Measurements from ENCODE around the gene KLK7.
"Not testable (repeated sequence)": the region's sequence is repeated elsewhere in the genome, so short reads cannot be mapped to it uniquely, and the experiment has no call there.

Gene KLK7

DNA sequence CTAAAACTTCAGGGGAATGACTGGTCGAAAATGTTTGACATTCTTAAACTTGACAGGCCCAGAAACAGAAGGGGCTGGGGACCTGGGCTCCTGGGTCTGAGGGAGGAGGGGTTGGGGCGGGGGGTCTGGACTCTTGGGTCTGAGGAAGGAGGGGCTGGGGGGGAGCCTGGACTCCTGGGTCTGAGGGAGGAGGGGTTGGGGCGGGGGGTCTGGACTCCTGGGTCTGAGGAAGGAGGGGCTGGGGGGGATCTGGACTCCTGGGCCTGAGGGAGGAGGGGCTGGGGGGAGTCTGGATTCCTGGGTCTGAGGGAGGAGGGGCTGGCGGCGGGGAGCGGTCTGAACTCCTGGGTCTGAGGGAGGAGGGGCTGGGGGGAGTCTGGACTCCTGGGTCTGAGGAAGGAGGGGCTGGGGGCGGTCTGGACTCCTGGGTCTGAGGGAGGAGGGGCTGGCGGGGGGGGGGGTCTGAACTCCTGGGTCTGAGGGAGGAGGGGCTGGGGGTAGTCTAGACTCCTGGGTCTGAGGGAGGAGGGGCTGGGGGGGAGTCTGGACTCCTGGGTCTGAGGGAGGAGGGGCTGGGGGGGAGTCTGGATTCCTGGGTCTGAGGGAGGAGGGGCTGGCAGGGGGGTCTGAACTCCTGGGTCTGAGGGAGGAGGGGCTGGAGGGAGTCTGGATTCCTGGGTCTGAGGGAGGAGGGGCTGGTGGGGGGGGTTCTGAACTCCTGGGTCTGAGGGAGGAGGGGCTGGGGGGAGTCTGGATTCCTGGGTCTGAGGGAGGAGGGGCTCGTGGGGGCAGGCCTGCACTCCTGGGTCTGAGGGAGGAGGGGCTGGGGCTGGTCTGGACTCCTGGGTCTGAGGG, 8.8 kb downstream of the KLK7 start:
- DNase-seq = no peak

DNA sequence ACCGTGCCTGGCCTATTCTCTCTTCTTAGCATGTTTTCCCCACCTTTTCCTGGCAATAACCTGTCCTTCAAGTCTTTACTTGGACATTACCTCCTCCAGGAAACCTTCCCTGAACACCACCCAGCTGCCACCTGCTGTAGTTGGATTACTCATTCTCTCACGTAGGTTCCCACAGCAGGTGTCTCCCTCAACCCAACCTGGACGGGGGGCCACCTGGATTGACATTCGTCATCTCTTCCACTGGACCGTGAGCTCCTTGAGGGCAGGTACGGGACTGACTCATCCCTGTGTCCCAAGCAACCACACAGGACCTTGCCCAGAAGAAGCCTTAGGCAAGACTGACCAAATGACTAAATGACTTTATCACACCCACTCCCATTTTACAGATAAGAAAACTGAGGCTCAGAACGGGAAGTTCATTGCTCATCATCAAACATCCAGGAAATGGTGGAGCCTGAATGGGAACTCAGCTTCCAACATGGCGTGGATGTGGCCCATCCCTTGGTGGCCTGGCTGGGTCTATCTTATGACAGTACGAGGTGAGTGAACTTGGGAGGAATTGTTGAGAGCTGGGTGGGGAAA, 10.8 kb downstream of the KLK7 start:
- DNase-seq = no peak

DNA sequence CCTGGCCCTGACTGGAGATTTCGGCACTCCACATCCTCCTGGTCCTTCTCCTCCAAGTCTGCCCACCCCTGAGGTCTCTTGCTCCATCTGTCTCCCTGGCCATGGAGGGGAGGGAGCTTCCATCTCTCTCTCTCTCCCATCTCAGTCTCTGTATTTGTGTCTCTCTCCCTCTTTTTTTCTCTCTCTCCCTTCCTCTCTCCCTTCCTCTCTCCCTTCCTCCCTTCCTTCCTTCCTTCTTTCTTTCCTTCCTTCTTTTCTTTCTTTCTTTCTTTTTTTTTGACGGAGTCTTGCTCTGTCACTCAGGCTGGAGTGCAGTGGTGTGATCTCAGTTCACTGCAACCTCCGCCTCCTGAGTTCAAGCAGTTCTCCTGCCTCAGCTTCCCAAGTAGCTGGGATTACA, 13.9 kb downstream of the KLK7 start:
- not testable (repeated sequence) for DNase-seq

DNA sequence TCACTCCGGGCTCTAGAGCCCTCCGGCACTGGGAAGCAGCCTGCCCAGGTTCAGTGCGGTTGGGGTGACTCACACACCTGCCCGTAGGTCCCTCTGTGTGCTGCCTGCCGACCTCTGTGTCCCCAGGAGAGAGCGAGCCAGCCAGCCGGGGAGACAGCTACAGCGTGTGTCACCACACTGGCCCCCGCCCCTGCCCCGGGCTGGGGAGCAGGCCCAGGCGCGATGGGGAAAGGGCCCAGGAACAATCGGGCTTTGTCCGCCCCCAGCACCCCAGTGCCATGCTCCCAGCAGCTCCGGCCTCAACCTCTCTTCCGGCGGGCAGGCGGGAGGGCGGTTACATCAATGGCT, 14.3 kb downstream of the KLK7 start, which contains the start of gene KLK6:
Gene KLK6, minus strand, starts transcription at position 179 of the 348 bp plus-strand sequence. CDS start 1,487 bp downstream, outside the sequence.
- no peak for DNase-seq

DNA sequence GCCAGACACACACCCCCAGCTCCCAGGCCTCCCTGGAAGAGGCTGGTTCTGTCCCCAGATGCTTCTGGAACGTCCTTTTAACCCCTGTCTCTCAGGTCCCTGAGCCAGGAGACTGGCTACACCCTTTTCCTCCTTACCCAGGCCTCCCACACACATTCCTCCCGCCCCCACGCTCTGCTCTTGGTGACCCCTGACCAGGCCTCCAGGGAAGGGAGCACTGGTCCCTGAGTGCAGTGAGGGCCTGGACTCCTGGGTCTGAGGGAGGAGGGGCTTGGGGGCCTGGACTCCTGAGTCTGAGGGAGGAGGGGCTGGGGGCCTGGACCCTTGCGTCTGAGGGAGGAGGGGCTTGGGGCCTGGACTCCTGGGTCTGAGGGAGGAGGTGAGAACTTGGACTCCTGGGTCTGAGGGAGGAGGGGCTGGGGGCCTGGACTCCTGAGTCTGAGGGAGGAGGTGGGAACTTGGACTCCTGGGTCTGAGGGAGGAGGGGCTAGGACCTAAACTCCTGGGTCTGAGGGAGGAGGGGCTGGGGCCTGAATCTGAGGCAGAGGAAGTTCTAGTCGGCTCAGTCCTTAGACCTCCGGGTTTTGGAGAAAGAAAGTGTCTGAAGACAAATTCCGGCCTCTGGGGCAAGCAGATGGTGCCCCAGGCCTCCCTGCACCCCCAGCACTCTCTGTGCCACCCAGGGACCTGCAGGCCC, 14.9 kb downstream of the KLK7 start:
- no peak for DNase-seq

DNA sequence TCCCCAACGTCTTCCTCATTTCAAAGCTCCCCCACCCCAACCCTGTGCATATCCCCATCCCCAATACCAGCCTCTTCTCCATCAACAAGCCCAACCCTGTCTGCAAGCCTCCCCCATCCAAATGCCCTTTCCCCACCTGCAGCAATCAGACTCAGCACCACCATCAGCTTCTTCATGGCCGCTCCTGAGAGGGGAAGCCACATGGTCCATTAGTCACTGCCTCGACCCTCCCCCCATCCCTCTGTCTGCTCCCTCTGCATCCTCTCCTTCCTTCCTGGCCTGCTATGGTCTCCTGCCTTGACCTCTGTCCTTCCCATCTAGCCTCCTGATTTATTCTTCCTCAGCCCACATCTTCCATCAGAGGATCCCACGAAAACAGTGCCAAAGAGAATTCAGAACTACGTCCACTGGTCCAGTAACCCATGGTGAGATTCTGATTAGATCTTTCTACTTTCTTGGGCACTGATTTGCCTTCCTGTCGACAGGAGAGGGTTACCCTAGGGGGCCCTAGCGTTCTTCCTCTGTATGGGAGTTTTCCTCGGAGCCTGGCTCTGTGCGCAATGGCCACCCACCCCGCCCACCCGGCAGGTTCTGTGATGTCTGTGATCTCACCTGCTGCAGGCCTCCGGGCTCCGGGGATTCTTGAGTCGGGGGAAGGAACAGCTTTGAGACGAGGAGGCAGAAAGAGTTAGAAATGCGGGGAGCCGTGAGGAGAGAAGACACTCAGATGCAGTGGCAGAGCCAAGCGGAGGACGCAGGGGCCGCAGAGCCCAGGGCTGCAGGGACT, 15.6 kb downstream of the KLK7 start:
- no peak for DNase-seq

DNA sequence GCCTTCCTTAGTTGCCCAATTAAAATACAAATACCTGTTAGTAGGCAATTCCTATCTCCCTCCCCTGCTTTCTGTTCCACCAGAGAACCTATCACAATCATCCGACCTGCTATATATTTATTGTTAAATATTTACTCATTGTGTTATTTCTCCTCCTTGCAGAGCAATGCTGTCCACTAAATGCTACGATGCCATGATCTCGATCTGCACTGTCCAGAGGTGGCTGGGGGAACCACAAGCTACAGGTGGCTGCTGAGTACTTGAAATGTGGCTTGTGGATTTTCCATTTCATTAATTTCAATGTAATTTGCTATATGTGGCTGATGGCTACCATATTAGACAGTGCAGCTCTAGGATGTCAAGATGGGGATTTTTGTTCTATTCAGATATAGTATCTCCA, 19.5 kb downstream of the KLK7 start:
- DNase-seq = no peak

DNA sequence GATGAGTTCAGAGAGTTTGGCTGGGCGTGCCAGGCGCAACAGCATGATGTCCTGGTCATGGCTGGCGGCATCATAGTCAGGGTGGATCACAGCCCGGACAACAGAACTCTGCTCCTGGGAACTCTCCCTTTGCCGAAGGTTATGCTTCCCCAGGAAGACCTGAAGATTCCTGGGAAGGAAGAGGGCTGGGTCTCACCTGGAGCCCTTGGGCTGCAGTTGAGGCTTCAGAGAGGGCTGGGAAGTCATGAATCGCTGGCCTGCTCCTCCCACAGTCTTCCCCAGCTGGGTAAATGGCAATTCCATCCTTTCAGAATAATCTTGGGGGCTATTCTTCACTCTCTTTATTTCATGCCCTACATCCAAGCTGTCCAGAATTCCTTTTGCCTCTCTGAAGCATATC, 20.3 kb downstream of the KLK7 start:
- no peak for DNase-seq

DNA sequence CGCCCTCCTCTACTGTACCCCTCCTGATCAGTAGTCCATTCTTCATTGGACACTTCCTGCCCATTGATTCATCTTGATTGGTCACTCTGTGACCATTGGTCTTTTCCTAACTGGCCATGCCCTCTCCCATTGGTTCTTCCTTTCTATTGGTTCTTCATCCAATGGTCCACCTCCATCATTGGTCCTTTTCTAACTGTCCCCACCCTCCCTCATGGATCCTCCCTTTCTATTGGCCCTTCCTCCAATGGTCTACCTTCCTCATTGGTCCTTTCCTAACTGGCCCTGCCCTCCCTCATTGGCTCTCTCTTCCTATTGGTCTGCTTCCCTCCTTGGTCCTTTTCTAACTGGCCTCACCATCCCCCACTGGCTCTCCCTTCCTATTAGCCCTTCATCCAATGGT, 21.5 kb downstream of the KLK7 start:
- no peak for DNase-seq

DNA sequence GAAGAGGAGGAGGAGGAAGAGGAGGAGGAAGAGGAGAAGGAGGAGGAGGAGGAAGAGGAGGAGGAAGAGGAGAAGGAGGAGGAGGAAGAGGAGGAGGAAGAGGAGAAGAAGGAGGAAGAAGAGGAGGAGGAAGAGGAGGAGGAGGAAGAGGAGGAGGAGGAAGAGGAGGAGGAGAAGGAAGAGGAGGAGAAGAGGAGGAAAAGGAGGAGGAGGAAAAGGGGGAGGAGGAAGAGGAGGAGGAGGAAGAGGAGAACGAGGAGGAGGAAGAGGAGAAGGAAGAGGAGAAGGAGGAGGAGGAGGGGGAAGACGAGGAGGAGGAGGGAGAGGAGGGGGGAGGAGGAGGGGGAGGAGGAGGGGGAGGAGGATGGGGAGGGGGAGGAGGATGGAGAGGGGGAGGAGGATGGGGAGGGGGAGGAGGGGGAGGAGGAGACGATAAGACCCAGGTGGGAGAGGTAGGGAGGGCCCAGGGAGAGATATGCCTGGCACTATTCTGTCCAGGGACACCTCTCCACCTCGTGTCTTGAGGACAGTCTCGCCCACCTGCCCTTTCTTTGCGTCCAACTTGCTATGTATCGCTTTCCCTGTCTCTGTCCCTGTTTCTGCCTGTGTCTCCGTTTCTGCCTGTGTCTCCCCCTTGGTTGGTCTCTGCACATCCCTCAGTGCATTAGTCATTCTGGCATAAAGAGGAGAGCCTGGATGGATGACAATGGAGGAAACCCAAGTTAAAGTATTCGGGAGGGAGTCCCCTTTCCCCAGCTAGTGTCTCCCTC, 23.8 kb downstream of the KLK7 start:
- no peak for DNase-seq

DNA sequence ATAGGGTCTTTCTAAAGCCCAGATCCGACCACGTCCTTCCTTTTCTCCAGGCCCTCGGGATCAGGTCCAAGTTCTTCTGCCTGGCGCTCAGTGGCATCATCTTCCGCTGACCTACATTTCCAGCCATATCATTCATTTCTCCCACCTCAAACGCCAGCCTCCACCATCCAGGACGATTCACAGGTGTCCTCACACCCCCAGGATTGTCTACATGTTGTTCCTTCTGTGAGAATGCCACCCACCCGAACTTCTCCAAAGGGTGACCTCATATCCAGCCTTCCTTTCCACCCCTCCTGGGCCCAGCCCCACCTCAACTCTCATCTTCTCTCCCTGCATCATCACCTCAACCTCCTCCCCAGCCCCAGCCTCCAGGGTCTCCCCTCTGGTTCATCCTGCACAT, 26.1 kb downstream of the KLK7 start:
- no peak for DNase-seq

DNA sequence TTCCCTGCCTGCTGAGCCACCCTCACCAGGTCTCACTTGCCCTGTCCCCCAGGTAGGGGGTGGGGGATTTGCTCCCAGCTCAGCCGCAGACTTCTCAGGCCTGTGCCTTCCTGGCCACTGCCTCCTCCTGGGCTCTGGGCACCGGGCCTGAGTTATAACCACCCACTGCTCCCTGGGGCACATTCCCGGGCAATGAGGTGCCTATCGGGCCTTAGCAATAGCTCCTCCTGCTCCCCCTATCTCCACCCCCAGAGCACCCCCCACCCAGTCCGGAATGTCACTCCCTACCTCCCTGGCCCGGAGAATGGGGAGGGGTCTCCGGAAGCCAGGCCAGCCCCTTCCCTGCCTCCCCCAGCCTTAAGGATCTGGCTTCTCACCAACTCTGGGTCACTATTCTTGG, 30.8 kb downstream of the KLK7 start, which contains the start of gene KLK5:
Gene KLK5, minus strand, starts transcription at position 129 of the 400 bp plus-strand sequence. CDS start 381 bp downstream, outside the sequence.
- no peak for DNase-seq

DNA sequence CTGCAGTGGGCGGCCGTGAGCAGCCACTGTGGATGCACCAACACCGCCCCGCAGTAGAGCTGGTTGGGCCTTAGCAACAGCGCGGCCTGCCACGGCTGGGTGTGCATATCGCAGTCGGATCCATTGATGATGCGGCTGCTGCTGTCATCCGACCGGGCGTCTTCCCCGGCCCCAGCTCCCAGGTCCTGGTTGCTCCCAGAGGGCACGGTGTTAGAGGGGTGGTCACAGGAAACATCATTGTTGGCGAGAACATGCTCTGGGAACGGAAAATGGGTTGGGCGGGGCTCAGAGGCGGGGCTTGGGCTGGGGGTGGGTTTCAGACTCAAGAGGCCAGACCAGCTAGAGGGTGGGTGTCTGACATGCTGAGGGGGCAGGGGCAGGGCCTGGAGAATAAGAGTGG, 33.9 kb downstream of the KLK7 start:
- no peak for DNase-seq

DNA sequence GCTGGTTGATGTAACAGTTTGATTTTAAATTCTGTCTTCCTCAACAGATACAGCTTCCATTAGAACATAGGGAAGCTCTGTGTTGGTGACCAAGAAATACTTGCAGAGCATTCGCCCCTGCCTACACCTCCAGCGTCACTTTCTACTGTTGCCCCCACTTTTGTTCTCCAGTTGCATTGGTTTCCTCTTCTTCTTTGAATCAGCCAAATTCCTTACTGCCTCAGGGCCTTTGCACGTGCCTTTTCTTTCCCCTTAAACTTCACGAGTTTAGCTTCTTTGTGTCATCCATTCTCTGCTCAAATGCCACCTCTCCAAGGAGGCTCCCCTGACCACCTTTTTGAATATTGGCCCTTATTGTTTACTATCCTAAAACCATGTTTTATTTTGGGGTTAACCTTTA, 36.6 kb downstream of the KLK7 start:
- DNase-seq = no peak

DNA sequence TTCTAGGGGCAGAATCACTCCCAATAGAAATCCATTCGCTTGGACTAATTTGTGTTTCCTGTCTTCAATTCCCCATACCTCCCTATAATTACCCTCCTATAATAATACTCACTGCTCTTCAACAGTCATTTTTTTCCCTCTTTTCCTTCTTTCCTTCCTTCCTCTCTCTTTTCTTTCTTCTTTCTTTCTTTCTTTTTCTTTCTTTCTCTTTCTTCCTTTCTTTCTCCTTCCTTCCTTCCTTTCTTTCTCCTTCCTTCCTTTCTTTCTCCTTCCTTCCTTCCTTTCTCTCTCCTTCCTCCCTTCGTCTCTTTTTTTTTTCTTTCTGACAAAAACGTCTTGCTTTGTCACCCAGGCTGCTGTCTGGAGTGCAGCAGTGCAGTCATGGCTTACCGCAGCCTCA, 38.9 kb downstream of the KLK7 start:
- DNase-seq = no peak

DNA sequence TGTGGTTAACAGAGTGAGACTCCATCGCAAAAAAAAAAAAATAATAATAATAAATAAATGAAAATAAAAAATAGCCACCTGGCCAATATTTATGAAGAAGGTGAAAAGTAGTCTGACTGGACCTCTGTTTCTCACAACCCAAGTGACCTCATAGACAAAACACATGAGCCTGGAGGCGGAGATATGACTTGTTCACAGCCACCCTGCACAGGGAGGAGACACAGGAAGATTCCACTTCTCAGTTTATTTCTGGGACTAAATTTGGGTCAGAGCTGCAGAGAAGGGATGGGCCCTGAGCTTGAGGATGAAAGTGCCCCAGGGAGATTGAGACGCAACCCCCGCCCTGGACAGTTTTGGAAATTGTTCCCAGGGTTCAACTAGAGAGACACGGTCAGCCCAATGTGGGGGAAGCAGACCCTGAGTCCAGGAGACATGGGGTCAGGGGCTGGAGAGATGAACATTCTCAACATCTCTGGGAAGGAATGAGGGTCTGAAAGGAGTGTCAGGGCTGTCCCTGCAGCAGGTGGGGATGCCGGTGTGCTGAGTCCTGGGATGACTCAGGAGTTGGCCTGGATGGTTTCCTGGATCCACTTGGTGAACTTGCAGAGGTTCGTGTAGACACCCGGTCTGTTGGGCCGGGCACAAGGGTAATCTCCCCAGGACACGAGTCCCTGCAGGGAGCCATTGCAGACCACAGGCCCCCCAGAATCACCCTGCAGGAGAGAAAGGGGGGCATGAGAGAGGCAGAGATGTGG, 40.5 kb downstream of the KLK7 start:
- DNase-seq = no peak

DNA sequence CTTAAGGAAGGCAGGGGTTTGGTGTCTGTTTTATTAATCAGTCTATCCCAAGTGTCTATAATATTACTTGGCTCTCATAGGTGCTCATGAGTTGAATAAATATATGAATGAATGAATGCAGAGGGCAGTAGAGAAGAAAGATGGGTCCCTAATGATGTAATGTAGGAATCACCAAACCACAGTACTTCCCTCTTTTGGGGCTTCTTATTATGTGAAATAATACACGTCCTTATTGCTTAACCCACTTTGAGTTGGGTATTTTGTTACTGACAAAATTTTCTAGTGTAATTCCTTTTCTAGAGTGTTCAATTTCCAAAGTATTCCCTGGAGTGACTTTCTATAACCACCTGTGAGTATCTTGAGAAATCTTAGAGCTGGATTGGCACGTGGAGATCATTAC, 44.1 kb downstream of the KLK7 start:
- no peak for DNase-seq

DNA sequence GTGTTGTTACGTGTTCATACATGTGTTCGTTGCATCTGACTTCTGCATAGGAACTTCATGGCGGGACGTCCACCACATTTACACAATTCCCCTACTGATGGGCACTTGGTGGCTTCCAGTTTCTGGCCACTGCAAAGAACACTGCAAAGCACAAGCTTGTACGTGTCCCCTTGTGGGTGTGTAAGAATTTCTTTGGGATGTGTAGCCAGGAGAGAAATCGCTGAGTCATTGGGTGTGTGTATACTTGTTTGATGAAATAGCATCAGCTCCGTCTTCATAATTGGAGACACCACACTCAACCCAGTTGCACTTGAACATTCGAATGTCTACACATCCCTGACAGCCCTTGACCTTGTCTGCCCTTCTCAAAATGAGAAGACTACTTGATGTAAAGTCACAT, 50.1 kb downstream of the KLK7 start:
- DNase-seq = no peak

DNA sequence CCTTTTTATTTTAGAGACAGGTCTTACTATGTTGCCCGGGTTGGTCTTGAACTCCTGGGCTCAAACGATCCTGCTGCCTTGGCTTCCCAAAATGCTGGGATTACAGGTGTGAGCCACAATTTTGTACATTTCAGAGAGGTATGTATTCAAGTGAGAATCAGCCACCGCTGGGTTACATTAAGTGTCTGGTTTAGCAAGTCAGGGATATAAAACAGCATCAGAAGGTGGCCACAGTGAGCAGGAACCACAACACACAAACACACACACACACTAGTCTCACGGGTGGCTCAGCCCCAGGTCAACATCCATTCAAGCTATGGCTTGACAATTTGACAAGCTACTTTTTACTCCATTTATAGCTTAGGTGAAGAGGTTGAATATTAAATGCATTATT, 51.0 kb downstream of the KLK7 start:
- no peak for DNase-seq

DNA sequence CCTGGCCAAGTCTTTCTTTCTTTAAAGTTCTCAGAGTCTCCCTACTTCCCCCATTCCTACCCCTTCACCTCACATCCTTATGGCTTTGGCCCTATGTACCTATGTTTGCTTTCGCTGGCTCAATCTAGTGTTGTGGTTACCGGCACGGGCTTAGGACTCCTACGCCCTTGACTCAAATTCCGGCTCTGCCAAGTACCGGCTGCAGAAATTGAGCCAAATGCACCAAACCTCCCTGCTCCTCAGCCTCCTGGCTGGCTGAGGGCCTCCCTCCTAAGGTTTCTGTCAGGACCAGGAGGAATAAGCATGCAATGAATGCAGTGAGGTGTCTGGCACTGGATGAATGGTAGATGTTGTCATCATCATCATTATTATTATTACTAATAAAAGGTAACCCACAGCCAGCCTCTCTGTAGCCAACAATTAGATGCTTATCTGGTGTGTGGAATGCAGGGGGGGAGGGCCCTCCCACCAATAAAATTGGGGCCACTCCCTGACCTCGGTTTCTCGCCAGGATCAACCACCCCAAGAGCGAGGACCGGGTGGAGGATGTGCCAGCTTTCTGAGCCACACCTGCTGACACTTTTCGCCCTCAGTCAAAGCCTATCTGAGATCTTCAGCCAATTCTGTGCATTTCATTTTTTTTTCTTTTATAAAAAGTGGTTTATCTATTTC, 51.6 kb downstream of the KLK7 start:
- DNase-seq = no peak

DNA sequence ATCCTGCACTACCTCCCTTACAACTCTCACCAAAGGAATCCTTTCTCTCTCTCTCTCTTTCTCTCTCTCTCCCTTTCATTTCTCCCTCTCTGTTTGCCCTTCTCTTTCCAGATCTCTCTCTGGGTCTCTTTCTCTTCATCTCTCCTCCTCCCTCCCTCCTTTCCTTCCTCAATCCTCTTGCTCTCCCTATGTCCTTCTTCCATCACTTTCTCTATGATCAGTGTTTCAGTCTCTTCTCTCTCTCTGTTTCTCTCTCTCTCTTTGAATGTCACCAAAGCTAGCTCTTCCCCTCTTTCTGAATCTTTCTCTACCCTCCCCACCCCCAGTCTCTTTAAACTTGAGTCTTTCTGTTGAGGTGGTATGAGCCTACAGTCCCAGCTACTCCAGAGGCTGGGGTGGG, 52.7 kb downstream of the KLK7 start:
- DNase-seq = no peak
